SU-DHL-6 (cell line): Measurements from ENCODE around the gene PMF1.

Source experiments
- H2AFZ ChIP-seq: fragments of 200-600 bp; sonication (generic); 2 replicates; pipeline ENCODE4 v1.6.1; 2014; ENCODE audit warnings: low read depth, mild to moderate bottlenecking, moderate library complexity, mixed read lengths, antibody characterized with exemption, low read length; ENCODE audit not compliant: severe bottlenecking
- H3F3A ChIP-seq: fragments of 200-600 bp; shearing (Covaris generic); 2 replicates; pipeline ENCODE4 v1.6.0; 2016; ENCODE audit warnings: antibody characterized with exemption, mild to moderate bottlenecking; ENCODE audit not compliant: insufficient read depth
- H3K27ac ChIP-seq: fragments of 200-600 bp; sonication (generic); 2 replicates; pipeline ENCODE4 v1.5.1; 2016; ENCODE audit warnings: low read depth, mild to moderate bottlenecking, low read length, moderate library complexity, mixed read lengths
- H3K27me3 ChIP-seq: fragments of 200-600 bp; sonication (generic), shearing (Covaris generic); 2 replicates; pipeline ENCODE4 v1.6.0; 2014; ENCODE audit warnings: mild to moderate bottlenecking, low read length
- H3K36me3 ChIP-seq: fragments of 200-600 bp; sonication (generic); 2 replicates; pipeline ENCODE4 v1.6.1; 2014; ENCODE audit warnings: mild to moderate bottlenecking, low read length, mixed read lengths
- H3K4me2 ChIP-seq: fragments of 300-600, 200-600 bp; shearing (Covaris generic), sonication (generic); 2 replicates; pipeline ENCODE4 v1.6.0; 2014; ENCODE audit warnings: low read length, low read depth, mild to moderate bottlenecking; ENCODE audit not compliant: poor library complexity, severe bottlenecking
- H3K4me3 ChIP-seq: fragments of 200-600 bp; sonication (generic); 2 replicates; pipeline ENCODE4 v1.5.1; 2014; ENCODE audit warnings: antibody characterized with exemption, low read length, mild to moderate bottlenecking, mixed read lengths; ENCODE audit not compliant: insufficient read depth, poor library complexity, severe bottlenecking
- H3K79me2 ChIP-seq: fragments of 200-600 bp; sonication (generic); 2 replicates; pipeline ENCODE4 v1.6.1; 2014; ENCODE audit warnings: mild to moderate bottlenecking, low read length, moderate library complexity; ENCODE audit not compliant: insufficient read depth
- H3K9ac ChIP-seq: fragments of 200-600 bp; sonication (generic); 2 replicates; pipeline ENCODE4 v1.7.0; 2014; ENCODE audit warnings: mild to moderate bottlenecking, low read length
- H3K9me2 ChIP-seq: fragments of 200-600 bp; sonication (generic); replicated peaks from 2 replicates; pipeline ENCODE4 v1.6.1; 2014; ENCODE audit warnings: low read length; ENCODE audit not compliant: insufficient read depth
- H3K9me3 ChIP-seq: fragments of 200-600 bp; sonication (generic); 2 replicates; pipeline ENCODE4 v1.6.1; 2014; ENCODE audit warnings: low read length, mixed read lengths; ENCODE audit not compliant: insufficient read depth
- H4K20me1 ChIP-seq: fragments of 200-600 bp; sonication (generic); 2 replicates; pipeline ENCODE4 v1.6.1; 2014; ENCODE audit warnings: low read depth, mild to moderate bottlenecking, antibody characterized with exemption, low read length, moderate library complexity, mixed read lengths
- EZH2phosphoT487 ChIP-seq: fragments of 200-600 bp; sonication (generic), shearing (Covaris generic); conservative IDR thresholded peaks from 2 replicates; pipeline ENCODE4 v1.6.1; 2018; ENCODE audit warnings: mild to moderate bottlenecking, antibody characterized with exemption, low read length, moderate library complexity, mixed read lengths
- TF ChIP-seq, protein P1 (sequence below): fragments of 200-600 bp; sonication (generic); IDR thresholded peaks from one replicate; pipeline ENCODE4 v1.5.1; 2017; ENCODE audit warnings: antibody characterized with exemption, mild to moderate bottlenecking, low read length, moderate library complexity; ENCODE audit not compliant: insufficient read depth, poor library complexity, severe bottlenecking

The PMF1 gene

DNA sequence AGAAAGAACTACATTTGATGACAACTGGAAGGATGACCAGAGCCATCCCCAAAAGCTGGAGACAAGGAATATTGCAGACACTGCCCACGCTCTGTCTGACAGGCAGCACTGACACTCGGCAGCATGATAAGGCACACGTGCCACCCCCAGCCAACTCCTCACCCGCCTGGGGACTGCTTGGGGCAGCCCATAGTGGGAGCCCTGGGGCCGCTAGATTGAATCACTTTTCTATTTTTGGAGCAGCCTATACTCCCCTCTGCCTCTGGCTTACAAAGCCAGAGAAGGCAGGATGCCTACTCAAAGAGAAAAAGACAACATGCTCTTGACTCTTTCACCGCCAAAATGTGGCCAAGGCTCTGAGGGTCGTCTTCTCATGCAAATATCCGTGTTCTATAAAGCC, 68.5 kb downstream of the PMF1 start:
- H3K9me2 ChIP-seq: no peaks in the 10 kb centered on the region
- peak overlapping the region; percentile 99 for H3K4me3 ChIP-seq
- H3K9me3 ChIP-seq: no peaks in the 10 kb centered on the region
- H3K9ac ChIP-seq: peak overlapping the region; percentile 90
- no peaks in the 10 kb centered on the region for H4K20me1 ChIP-seq
- H3K36me3 ChIP-seq: 0 out of 2 replicates have a peak, but pooled peaks cover 8% of the 10 kb centered on the region
- H3K27ac ChIP-seq: peak overlapping the region; percentile 66
- no peak overlapping the region for H2AFZ ChIP-seq
- 0 out of 2 replicates have a peak, but pooled peaks cover 4% of the 10 kb centered on the region for H3F3A ChIP-seq
- H3K4me2 ChIP-seq: peak overlapping the region; percentile 70
- no peaks in the 10 kb centered on the region for H3K27me3 ChIP-seq
- peaks cover 43% of the 10 kb centered on the region for H3K79me2 ChIP-seq
- TF ChIP-seq, protein P1, sequence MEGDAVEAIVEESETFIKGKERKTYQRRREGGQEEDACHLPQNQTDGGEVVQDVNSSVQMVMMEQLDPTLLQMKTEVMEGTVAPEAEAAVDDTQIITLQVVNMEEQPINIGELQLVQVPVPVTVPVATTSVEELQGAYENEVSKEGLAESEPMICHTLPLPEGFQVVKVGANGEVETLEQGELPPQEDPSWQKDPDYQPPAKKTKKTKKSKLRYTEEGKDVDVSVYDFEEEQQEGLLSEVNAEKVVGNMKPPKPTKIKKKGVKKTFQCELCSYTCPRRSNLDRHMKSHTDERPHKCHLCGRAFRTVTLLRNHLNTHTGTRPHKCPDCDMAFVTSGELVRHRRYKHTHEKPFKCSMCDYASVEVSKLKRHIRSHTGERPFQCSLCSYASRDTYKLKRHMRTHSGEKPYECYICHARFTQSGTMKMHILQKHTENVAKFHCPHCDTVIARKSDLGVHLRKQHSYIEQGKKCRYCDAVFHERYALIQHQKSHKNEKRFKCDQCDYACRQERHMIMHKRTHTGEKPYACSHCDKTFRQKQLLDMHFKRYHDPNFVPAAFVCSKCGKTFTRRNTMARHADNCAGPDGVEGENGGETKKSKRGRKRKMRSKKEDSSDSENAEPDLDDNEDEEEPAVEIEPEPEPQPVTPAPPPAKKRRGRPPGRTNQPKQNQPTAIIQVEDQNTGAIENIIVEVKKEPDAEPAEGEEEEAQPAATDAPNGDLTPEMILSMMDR: no peak
- no peak for TF ChIP-seq EZH2phosphoT487

DNA sequence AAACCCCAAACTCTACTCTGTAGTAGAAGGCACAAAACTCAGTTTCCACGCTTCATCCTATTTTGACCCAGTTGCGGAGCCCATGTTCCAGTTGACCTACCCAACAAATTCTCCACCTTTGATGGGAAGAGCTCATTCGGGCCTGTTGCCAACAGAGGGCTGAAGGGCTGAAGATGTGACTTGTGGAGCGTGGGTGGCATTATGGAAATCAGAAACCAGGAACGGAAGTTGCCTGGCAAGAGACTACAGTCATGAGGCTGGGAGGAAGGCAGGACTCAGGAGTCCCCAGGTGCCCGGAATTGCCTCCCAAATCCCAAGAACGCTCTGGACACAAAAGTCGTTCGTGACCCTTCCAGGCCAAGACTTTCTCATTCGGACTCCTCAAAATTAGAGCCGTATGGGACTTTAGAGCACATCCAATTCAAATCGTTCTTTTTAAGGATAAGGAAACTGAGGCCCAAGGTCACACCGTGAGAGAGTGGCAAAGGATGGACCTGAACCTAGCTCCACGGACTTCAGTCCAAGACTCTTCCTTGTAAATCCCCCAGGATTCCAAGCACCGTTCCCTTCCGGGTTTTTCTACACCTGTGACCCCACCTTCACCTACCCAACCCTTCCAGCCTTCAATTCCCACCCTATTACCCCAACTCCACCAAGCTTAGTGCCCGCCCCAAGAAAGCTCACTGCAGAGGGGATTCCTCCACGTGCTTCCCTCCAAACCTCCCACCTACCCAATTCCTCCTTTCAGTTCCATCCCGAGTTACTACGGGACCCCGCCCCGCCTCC, 69.1 kb downstream of the PMF1 start:
- Histone ChIP-seq H3K9me3 (no peaks in the 10 kb centered on the region), H3K79me2 (peaks cover 43% of the 10 kb centered on the region), H3K27me3 (no peaks in the 10 kb centered on the region), H3K4me3 (peak overlapping the region; percentile 99), H2AFZ (no peak overlapping the region), H3K9me2 (no peaks in the 10 kb centered on the region), H3K4me2 (peak overlapping the region; percentile 70), H3K9ac (peak overlapping the region; percentile 90), H3K27ac (peak overlapping the region; percentile 66), H4K20me1 (no peaks in the 10 kb centered on the region), H3F3A (0 out of 2 replicates have a peak, but pooled peaks cover 4% of the 10 kb centered on the region), H3K36me3 (0 out of 2 replicates have a peak, but pooled peaks cover 8% of the 10 kb centered on the region)
- TF ChIP-seq, protein P1: no peak
- no peak for TF ChIP-seq EZH2phosphoT487

DNA sequence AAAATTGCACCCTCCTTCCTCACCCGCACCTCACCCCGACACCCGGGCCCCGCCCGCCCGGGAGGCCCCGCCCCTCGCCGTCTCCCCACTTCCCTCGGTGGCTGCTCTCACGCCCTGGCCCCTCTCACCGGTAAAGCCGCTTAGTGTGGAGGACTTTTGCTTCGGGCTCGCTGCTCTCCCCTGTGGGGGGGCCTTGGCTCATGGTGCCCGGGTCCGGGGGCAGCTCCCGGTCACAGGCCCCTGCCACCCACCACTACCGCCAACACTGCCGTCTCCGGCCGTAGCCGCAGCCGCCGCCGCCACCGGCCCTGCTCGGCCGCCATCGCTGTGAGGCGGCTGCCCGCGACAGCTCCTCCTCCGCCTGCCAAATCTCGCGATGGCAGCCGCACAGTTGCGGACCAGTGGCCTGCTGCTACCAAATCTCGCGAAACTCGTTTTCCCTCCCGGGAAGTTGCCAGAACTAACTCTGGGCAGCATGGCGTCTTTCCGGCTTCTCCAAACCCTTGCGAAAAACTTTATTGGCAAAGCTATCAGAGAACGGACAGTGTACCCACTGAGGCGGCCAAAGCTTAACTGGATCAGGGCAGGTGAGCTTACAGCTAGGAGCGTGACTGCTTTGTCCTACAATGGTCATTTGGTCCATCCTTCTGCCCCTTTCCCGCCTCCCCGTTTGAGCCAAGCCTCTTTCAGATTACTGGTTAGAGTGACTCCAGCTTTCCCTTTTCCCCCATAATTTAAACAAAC, 69.8 kb downstream of the PMF1 start, which contains the start of gene SMG5:
Gene SMG5 (minus strand): TSS at position 347 of the 744 bp plus-strand sequence. CDS start 145 bp downstream, at position 202.
- peaks cover 43% of the 10 kb centered on the region for H3K79me2 ChIP-seq
- H3K4me3 ChIP-seq: peak within 1 kb of the TSS; percentile 99
- peak within 1 kb of the TSS; percentile 88 for H3K4me2 ChIP-seq
- H3K36me3 ChIP-seq: 0 out of 2 replicates have a peak, but pooled peaks cover 8% of the 10 kb centered on the region
- TF ChIP-seq, protein P1: no peak
- no peak for TF ChIP-seq EZH2phosphoT487
- peak within 1 kb of the TSS; percentile 66 for H3K27ac ChIP-seq
- no peaks in the 10 kb centered on the region for H4K20me1 ChIP-seq
- no peaks in the 10 kb centered on the region for H3K9me3 ChIP-seq
- peak within 1 kb of the TSS; percentile 90 for H3K9ac ChIP-seq
- H3K27me3 ChIP-seq: no peaks in the 10 kb centered on the region
- peak within 1 kb of the TSS; percentile 72 for H2AFZ ChIP-seq
- H3F3A ChIP-seq: 0 out of 2 replicates have a peak, but pooled peaks cover 4% of the 10 kb centered on the region
- H3K9me2 ChIP-seq: no peaks in the 10 kb centered on the region
